Activated CD8-positive, alpha-beta T cell treated with anti-CD3 and anti-CD28 coated beads for 36 hours (primary cell): Measurements from ENCODE around the gene TNFSF15. TPM values are rescaled to one million over a fixed set of nuclear protein-coding genes. Genes with fewer than 3 reads are reported as not detected.

Experiments used
- ATAC-seq: fragments of 200-7000 bp; cut with Tn5 transposase; one replicate; pipeline ENCODE4 v1.10.0; 2021; ENCODE audit warnings: mild to moderate bottlenecking, moderate library complexity
- CTCF ChIA-PET: fragments of 350-600 bp; sonication (Branson Sonifier 250); formaldehyde crosslinking; loops from one replicate; lab custom pipeline; 2021; ENCODE audit warnings: antibody characterized with exemption; lab: Charles Lee
- POLR2A ChIA-PET: fragments of 350-600 bp; sonication (Branson Sonifier 250); formaldehyde crosslinking; loops from one replicate; lab custom pipeline; 2021; ENCODE audit warnings: antibody characterized with exemption; lab: Charles Lee
- DNase-seq: peaks from one replicate; pipeline ENCODE4 v3.0.0-alpha.2; 2020
- H3K27ac Mint-ChIP-seq: one replicate; pipeline ENCODE4 v1.8.0; 2021; ENCODE audit warnings: mild to moderate bottlenecking, mixed read lengths
- H3K27me3 Mint-ChIP-seq: one replicate; pipeline ENCODE4 v1.8.0; 2021; ENCODE audit warnings: mixed read lengths
- H3K36me3 Mint-ChIP-seq: one replicate; pipeline ENCODE4 v1.8.0; 2021; ENCODE audit warnings: low read depth, mixed read lengths
- H3K4me1 Mint-ChIP-seq: one replicate; pipeline ENCODE4 v1.8.0; 2021; ENCODE audit warnings: low read depth, mixed read lengths
- H3K4me3 Mint-ChIP-seq: one replicate; pipeline ENCODE4 v1.8.0; 2021; ENCODE audit warnings: mild to moderate bottlenecking, moderate library complexity, mixed read lengths
- H3K9me3 Mint-ChIP-seq: one replicate; pipeline ENCODE4 v1.8.0; 2021; ENCODE audit warnings: mixed read lengths
- intact Hi-C: fragments of 100-400 bp; cut with micrococcal nuclease; formaldehyde crosslinking; loops from one replicate; pipeline ENCODE4 v1.10.0; 2022
- total RNA-seq, 2 experiments: library from RNA; stranded (reverse); gene quantifications; one replicate each; pipeline ENCODE4 v1.2.3, GENCODE V29; 2021
- TF ChIP-seq, protein P1 (sequence below): fragments of 200-600 bp; IDR thresholded peaks from one replicate; pipeline ENCODE4 v1.8.0; 2022; ENCODE audit warnings: antibody characterized with exemption, mild to moderate bottlenecking

Gene TNFSF15
- total RNA-seq, 2 experiments from 2014 or later, result 0.16 to 0.23 TPM

DNA sequence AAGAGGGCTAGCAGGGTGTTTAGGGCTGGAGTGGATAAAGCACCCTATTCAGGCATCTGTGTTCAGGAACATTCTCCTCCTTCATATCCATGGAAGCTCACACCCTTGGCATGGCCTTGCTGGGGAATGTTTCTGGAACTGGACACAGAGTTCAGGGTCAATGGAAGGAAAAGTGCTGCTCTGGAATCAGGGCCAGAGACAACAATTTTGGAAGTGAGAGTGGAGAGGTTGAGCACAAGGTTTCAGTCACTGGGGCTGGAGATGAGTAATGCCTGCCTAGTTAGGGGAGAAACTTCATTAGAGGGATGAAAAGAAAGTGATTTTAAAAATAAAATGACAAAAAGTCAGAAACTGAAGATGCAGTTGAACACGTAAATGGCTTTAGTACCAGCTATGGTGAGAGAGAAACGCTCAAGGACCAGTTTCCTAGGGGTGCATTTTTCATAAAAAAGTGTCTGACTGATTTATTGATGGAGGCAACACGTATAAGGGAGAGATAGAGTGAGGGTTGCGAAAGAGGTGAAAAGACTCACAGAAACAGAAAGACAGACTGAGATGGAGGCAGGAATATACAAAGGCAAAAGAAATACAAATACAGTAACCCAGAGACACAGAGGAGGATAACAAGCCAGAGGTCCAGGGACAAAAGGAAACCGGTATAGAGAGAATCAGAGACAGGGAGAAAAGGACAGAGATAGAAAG is 8.0 kb upstream of the TNFSF15 start:
- H3K4me3 Mint-ChIP-seq, result no peak overlapping the region
- TF ChIP-seq, protein P1, sequence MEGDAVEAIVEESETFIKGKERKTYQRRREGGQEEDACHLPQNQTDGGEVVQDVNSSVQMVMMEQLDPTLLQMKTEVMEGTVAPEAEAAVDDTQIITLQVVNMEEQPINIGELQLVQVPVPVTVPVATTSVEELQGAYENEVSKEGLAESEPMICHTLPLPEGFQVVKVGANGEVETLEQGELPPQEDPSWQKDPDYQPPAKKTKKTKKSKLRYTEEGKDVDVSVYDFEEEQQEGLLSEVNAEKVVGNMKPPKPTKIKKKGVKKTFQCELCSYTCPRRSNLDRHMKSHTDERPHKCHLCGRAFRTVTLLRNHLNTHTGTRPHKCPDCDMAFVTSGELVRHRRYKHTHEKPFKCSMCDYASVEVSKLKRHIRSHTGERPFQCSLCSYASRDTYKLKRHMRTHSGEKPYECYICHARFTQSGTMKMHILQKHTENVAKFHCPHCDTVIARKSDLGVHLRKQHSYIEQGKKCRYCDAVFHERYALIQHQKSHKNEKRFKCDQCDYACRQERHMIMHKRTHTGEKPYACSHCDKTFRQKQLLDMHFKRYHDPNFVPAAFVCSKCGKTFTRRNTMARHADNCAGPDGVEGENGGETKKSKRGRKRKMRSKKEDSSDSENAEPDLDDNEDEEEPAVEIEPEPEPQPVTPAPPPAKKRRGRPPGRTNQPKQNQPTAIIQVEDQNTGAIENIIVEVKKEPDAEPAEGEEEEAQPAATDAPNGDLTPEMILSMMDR, result no peak
- H3K4me1 Mint-ChIP-seq, result peaks cover 11% of the 10 kb centered on the region
- POLR2A ChIA-PET, result no interaction called here
- CTCF ChIA-PET, result interaction anchor here (0.8 to 1.7 kb wide), 2 partner anchors 13 to 201 kb away, joined by 3 read pairs; no protein-coding TSS in a partner anchor
- ATAC-seq (no peak), DNase-seq (no peak)
- intact Hi-C loops, result no loop called here
- no peaks in the 10 kb centered on the region for H3K27me3 Mint-ChIP-seq
- no peak overlapping the region for H3K27ac Mint-ChIP-seq
- no peaks in the 10 kb centered on the region for H3K36me3 Mint-ChIP-seq
- no peaks in the 10 kb centered on the region for H3K9me3 Mint-ChIP-seq

- CTCF ChIA-PET, result interaction anchor here (0.8 to 1.9 kb wide), 7 partner anchors 10 to 202 kb away, joined by 3 to 9 read pairs (median 3); no protein-coding TSS in a partner anchor
- Mint-ChIP-seq H3K4me1 (peaks cover 16% of the 10 kb centered on the region), H3K27ac (no peak overlapping the region), H3K36me3 (no peaks in the 10 kb centered on the region), H3K4me3 (no peak overlapping the region), H3K9me3 (no peaks in the 10 kb centered on the region), H3K27me3 (no peaks in the 10 kb centered on the region)
- POLR2A ChIA-PET, result no interaction called here
- intact Hi-C loops, result no loop called here
- TF ChIP-seq, protein P1, result no peak
- ATAC-seq, result no peak
- DNase-seq, result no peak
Observed at GRCh38 chr9:114811966-114812636, 6.3 kb upstream of the TNFSF15 start.

- Mint-ChIP-seq H3K27ac (no peak overlapping the region), H3K9me3 (no peaks in the 10 kb centered on the region), H3K36me3 (no peaks in the 10 kb centered on the region), H3K27me3 (no peaks in the 10 kb centered on the region), H3K4me1 (peaks cover 24% of the 10 kb centered on the region), H3K4me3 (no peak overlapping the region)
- ChIA-PET CTCF (interaction anchor here (1.5 to 1.9 kb wide), 4 partner anchors 13 to 203 kb away, joined by 3 to 9 read pairs (median 6); no protein-coding TSS in a partner anchor), POLR2A (interaction anchor here (1.4 kb wide), 1 partner anchor 13 kb away, joined by 5 read pairs; no protein-coding TSS in a partner anchor)
- ATAC-seq, result no peak
- intact Hi-C loops, result no loop called here
- TF ChIP-seq, protein P1, result no peak
- DNase-seq, result no peak
Observed at GRCh38 chr9:114811301-114811700, 5.5 kb upstream of the TNFSF15 start.

DNA sequence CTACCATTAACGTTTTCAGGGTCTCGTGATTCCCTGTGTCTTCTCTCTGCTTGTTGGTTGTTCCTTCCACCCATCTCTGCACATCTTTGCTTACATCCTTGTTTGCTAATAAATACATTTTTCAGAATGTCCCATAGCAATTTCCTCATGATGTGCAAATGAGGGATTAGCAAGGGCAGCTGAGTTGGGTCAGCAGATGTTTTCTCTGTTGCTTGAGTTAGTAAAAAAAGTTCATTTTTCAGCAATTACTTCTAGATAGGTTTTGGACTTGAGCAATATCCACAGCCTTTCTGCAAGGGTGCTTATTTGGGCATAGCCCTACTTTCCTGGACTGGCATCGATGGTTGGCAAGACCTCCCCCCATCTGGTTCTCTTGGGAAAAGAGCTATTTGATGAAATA is 4.8 kb upstream of the TNFSF15 start:
- CTCF ChIA-PET, result interaction anchor here (1.5 to 1.8 kb wide), 2 partner anchors 96 to 129 kb away, joined by 4 to 8 read pairs; no protein-coding TSS in a partner anchor

More for the DNA sequence above, 4.8 kb upstream of the TNFSF15 start:
- no peak for DNase-seq
- H3K27me3 Mint-ChIP-seq, result no peaks in the 10 kb centered on the region
- ATAC-seq, result no peak
- no peak overlapping the region for H3K27ac Mint-ChIP-seq
- TF ChIP-seq, protein P1, result no peak
- H3K4me1 Mint-ChIP-seq, result peaks cover 30% of the 10 kb centered on the region
- POLR2A ChIA-PET, result interaction anchor here (1.4 kb wide), 1 partner anchor 13 kb away, joined by 5 read pairs; no protein-coding TSS in a partner anchor
- no peaks in the 10 kb centered on the region for H3K36me3 Mint-ChIP-seq
- intact Hi-C loops, result no loop called here
- H3K4me3 Mint-ChIP-seq, result no peak overlapping the region
- H3K9me3 Mint-ChIP-seq, result no peaks in the 10 kb centered on the region
